ENCODE results near the gene MPPE1.
"Not testable (repeated sequence)": the region's sequence is repeated elsewhere in the genome, so short reads cannot be mapped to it uniquely, and the experiment has no call there.

MPPE1 gene

GRCh38 chr18:11925800-11926481, 17.8 kb upstream of the MPPE1 start:
- DNase-seq (ENCODE audit: low read depth) = no peak

GRCh38 chr18:11923450-11923849, 15.3 kb upstream of the MPPE1 start:
- no peak for DNase-seq (ENCODE audit: low read depth)

GRCh38 chr18:11919522-11919921, 11.4 kb upstream of the MPPE1 start:
- not testable (repeated sequence) for DNase-seq (ENCODE audit: low read depth)

DNA sequence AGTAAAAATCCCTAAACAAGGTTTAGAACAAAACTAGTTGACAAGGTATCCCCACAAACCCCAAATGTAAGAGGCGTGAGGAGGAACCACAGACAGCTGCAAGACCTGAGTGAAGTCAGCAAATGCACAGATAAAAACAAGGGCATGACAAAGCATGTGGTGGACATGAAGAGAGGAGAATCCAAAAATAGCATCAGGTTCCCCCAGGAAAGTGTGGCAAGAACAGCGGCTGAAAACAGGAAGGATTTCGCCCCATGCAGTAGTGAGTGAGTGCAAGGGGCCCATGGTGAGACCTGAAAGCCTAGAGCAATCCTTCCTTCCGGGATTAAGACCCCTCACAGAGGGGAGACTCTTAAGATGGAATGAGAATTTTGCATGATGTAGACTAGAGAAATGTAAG, 8.8 kb upstream of the MPPE1 start:
- not testable (repeated sequence) for DNase-seq (ENCODE audit: low read depth)

DNA sequence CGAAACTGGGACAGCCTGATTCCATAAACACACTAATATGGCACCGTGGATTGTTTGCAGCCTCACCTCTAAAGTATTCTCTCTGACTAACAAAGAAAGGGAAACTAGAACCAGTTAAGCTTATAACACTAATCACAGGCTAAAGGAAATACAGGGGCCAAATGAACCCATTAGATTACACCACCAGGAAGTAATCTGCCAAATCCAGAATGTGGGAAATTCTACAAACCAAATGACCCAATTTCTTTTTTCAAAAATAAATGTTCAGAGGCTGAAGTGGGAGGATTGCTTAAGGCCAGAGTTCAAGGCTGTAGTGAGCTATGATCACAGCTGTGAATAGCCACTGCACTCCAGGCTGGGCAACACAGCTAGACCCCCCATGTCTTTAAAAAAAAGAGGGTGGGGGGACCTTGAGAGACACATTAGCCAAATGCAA, 1.5 kb upstream of the MPPE1 start:
- DNase-seq (ENCODE audit: low read depth) = no peak

GRCh38 chr18:11909061-11909455, 941 bp upstream of the MPPE1 start:
- DNase-seq (ENCODE audit: low read depth) = no peak

DNA sequence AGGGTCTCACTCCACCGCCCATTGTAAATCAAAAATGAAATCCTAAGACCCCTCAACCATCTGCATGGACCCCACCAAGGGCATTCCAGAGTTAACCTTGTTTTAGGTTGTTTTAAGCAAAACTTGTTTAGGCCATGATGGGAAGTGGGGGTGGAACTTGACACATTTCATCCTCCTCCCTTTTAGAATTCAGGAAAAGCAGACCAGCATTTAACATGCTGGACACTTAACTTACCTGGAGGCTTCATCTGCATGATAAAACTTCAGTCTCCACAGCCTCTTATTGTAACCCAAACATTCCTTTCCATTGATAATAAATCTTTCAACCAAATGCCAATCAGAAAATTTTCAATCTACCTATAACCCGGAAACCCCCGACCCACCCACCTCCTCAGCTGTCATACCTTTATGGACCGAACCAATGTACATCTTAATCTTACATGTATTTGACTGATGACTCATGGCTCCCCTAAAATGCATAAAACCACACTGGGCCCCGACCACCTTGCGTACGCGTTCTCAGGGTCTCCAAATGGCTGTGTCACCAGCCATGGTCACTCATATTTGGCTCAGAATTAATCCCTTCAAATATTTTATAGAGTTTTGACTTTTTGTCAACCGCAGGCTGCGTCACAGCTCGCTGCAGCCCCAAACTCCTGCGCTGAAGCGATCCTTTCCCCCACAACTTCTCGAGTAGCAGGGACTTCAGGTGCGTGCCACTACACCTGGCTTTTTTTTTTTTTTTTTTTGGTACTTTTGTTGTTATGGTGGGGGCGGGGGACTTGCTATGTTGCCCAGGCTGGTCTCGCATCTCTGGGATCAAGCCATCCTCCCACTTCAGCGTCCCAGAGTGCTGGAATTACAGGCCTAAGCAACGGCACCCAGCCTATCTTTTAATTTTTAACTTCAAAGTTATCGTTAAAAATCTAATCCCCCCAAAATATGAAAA, 917 bp downstream of the MPPE1 start:
- no peak for DNase-seq (ENCODE audit: low read depth)

DNA sequence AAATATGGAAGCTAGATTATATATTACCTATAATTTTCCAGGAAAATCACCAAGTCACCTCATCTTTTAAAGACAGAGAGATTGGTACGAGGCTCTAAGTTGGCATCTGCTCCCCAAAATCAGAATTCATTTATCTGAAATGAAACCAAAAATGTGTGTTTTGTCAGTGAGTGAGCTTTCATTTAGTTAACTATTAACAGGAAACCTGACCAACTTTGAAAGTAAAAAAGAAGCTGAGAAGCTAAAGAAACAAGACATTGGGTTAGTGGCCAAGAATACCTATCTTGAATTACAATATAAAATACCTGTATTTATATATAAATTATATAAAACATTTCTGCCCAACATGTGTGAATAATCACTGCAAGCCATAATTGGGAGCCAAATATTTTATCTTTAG, 1.9 kb downstream of the MPPE1 start:
- no peak for DNase-seq (ENCODE audit: low read depth)

GRCh38 chr18:11905613-11906012, 2.5 kb downstream of the MPPE1 start:
- DNase-seq (ENCODE audit: low read depth) = no peak

DNA sequence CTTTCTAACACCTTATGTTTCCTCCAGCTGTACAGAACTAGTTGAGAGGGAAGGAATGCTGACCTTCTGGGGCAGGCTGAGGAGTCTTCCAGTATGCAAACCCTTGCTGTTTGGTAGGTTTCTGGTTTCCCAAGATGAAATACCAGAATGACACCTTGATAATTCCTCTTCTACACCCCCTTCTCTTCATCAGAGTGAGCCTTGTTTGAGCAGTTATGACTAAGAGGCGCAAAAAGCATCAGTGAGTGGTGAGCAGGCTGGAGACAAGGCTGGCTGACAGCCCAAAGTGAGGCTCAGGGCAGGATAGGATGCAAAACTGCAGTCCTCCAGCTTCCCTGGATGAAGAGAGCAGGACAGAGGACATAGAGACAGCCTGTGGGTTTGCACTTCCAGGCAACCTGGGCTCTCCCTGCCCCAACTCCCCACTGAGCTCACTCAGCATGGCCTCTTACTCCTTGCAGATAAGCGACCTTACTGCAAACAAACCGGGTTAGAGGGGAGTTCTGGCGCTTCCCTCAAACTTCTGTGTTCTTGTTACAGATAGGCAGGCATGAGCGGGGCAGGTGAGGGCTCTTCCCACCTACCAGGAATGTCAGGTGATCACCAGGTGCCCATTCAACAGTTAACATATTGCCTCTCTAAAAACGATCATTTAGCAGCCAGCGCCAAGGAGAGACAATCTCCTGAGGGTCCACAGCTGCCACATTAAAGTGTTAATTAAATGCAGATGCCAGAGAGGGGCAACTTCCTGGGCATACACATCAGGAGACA, 5.4 kb downstream of the MPPE1 start:
- no peak for DNase-seq (ENCODE audit: low read depth)

- DNase-seq (ENCODE audit: low read depth) = no peak
These were observed 6.2 kb downstream of the MPPE1 start for GRCh38 chr18:11901826-11902438.

- no peak for DNase-seq (ENCODE audit: low read depth)
These were observed 9.1 kb downstream of the MPPE1 start for GRCh38 chr18:11899063-11899462.

GRCh38 chr18:11897781-11898180, 10.3 kb downstream of the MPPE1 start:
- DNase-seq (ENCODE audit: low read depth) = no peak

- not testable (repeated sequence) for DNase-seq (ENCODE audit: low read depth)
These were observed 15.7 kb downstream of the MPPE1 start for GRCh38 chr18:11892438-11892837.

DNA sequence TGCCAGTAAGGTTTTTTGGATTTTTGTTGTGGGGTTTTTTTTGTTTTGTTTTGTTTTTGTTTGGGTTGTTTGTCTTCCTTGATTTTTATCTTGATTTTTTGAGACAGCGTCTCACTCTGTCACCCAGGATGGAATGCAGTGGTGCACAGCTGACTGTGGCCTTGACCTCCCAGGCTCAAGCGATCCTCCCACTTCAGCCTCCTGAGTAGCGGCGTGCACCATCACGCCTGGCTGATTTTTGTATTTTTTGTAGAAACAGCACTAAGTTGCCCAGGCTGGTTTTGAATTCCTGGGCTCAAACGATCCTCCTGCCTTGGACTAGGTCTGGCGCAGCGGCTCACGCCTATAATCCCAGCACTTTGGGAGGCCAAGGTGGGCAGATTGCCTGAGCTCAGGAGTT, 16.4 kb downstream of the MPPE1 start:
- no peak for DNase-seq (ENCODE audit: low read depth)

DNA sequence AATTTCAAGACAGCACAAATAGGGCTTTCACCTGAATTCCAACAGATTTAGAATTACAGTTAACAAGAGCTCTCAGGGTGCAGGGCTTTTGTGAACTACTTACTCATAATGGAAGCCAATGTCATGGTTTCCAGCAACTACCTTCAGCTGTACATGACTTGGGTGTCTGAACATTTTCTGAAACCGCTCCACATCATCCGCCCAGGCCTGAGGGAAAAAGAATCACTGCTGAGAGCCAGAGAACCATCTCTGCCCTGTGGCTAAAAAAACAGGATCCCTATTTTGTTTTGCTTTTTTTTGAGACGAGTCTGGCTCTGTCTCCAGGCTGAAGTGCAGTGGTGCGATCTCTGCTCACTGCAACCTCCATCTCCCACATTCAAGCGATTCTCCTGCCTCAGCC, 18.8 kb downstream of the MPPE1 start:
- DNase-seq (ENCODE audit: low read depth) = no peak

GRCh38 chr18:11888726-11889125, 19.4 kb downstream of the MPPE1 start:
- DNase-seq (ENCODE audit: low read depth) = no peak

DNA sequence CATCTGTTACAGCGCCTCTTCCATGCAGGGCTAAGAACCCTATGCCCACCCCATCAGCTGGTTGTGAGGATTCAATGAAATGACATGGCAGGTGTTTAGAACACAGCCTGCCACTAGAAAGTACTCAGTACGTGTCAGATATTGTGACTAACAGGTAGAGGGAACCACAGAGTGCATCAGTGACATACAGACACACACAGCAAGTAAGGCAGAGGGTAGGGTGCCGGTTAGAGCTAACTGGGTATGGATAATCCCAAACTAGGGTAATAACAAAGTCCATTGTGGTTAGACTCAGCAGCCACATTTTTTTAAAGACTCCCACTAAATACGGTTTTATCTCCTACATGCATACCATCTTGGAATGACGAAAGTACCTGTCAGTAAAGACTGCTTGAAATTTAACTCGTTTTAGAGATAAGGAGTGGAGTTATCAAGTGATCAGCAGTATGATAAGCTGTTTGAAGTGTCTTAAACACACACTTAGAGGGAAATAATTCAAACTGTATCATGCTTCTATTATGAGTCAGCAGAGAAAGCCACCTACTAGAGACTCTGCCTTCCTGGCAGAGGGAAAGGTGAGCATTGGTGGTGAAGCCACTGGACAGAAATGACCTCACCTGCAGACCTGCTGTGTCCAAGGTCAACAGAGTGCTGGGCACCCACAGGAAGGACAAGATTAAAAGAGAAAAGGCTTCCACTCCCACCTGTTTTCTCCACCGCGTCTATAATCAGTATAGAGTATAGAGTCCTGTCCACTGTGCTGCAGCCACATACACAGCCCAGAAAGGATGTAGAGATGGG, 20.6 kb downstream of the MPPE1 start:
- no peak for DNase-seq (ENCODE audit: low read depth)

DNA sequence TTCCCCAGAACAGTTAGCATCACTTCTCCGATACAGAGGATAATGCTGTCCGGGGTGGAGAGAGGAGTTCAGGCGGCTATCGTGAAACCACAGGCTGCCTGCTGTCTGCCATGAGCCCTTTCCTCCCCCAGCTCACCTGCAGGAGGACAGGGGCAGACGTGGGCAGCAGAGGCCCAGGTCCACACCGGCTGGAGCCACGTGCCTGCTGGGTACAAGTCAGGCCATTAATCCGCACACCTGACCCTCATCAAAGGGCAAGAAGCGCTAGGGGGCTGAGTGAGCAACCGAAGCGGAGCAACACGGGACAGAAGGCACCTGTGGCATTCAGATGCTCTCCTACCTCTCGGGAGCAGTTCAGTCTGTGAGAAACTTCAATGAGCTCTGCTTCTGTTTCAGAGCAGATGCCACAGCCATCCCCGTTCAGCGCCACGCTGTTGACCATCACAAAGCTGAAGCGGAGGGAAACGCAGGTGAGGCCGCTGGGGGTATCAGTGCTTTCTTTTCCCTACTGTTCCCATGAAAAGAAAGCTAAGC, 21.5 kb downstream of the MPPE1 start:
- no peak for DNase-seq (ENCODE audit: low read depth)

GRCh38 chr18:11885278-11885947, 22.7 kb downstream of the MPPE1 start:
- no peak for DNase-seq (ENCODE audit: low read depth)
